Upper lobe of left lung (tissue), 4 donors: ENCODE data around the gene NAV1.

Source experiments
- POLR2A ChIP-seq, 4 donors: fragments of 450-650 bp; IDR thresholded peaks; one replicate each; pipeline ENCODE4 v1.5.1; 2016 to 2017; ENCODE audit warnings: antibody characterized with exemption in 4 of 4, mild to moderate bottlenecking in 2 of 4
- TF ChIP-seq, protein P1 (sequence below), 6 experiments: fragments of 450-650 bp in 4 of 6; fragments of 200-600 bp in 2 of 6; sonication (generic) in 2 of 6; IDR thresholded peaks; one replicate each; pipeline ENCODE4 v1.5.1; 2016 to 2019; ENCODE audit warnings: antibody characterized with exemption in 6 of 6

GRCh38 chr1:201501812-201502510 is 37.0 kb upstream of the NAV1 start:
- TF ChIP-seq, protein P1, sequence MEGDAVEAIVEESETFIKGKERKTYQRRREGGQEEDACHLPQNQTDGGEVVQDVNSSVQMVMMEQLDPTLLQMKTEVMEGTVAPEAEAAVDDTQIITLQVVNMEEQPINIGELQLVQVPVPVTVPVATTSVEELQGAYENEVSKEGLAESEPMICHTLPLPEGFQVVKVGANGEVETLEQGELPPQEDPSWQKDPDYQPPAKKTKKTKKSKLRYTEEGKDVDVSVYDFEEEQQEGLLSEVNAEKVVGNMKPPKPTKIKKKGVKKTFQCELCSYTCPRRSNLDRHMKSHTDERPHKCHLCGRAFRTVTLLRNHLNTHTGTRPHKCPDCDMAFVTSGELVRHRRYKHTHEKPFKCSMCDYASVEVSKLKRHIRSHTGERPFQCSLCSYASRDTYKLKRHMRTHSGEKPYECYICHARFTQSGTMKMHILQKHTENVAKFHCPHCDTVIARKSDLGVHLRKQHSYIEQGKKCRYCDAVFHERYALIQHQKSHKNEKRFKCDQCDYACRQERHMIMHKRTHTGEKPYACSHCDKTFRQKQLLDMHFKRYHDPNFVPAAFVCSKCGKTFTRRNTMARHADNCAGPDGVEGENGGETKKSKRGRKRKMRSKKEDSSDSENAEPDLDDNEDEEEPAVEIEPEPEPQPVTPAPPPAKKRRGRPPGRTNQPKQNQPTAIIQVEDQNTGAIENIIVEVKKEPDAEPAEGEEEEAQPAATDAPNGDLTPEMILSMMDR (IDR thresholded peaks at IDR 0.05) = no peak
- no peak for TF ChIP-seq POLR2A (IDR thresholded peaks at IDR 0.05)
